K562 (cell line): ENCODE data around the gene RASIP1. TPM values are rescaled to one million over a fixed set of nuclear protein-coding genes. Genes with fewer than 3 reads are reported as not detected.

Source experiments
- ARNT ChIP-seq, 2 experiments: fragments of 450-650 bp; IDR thresholded peaks; 2 replicates each; pipeline ENCODE4 v1.6.1; 2016; ENCODE audit warnings: mild to moderate bottlenecking in 1 of 2
- BMI1 ChIP-seq: fragments of 150-350 bp; IDR thresholded peaks from 2 replicates; pipeline ENCODE4 v1.6.1; 2014; ENCODE audit warnings: low read length
- C11orf30 ChIP-seq: fragments of 450-650 bp; IDR thresholded peaks from 2 replicates; pipeline ENCODE4 v1.6.1; 2016; ENCODE audit warnings: low read depth, mild to moderate bottlenecking
- CBFA2T3 ChIP-seq: fragments of 450-650 bp; IDR thresholded peaks from 2 replicates; pipeline ENCODE4 v1.6.1; 2017
- CBX5 ChIP-seq: IDR thresholded peaks from 2 replicates; pipeline ENCODE4 v1.6.1; 2014; ENCODE audit warnings: low read depth, borderline replicate concordance
- CC2D1A ChIP-seq: fragments of 450-650 bp; IDR thresholded peaks from 2 replicates; pipeline ENCODE4 v1.6.1; 2017; ENCODE audit warnings: mild to moderate bottlenecking
- FOXK2 ChIP-seq, 2 experiments: fragments of 450-650 bp; IDR thresholded peaks in 1 of 2; conservative IDR thresholded peaks in 1 of 2; 2 replicates each; pipeline ENCODE4 v1.6.1; 2016; ENCODE audit warnings: low read depth in 2 of 2, mild to moderate bottlenecking in 1 of 2
- HDAC6 ChIP-seq: IDR thresholded peaks from 2 replicates; pipeline ENCODE4 v1.6.1; 2012; ENCODE audit warnings: low read depth, mild to moderate bottlenecking, control low read depth, inconsistent platforms, low read length, moderate library complexity
- POLR2G ChIP-seq: fragments of 200-400 bp; formaldehyde crosslinking; IDR thresholded peaks from 2 replicates; pipeline ENCODE4 v1.6.1; 2017; ENCODE audit warnings: low read depth, mild to moderate bottlenecking, antibody characterized with exemption, low read length, moderate library complexity
- TFAM ChIP-seq: fragments of 250-450 bp; sonication (Bioruptor Pico); conservative IDR thresholded peaks from 2 replicates; pipeline ENCODE4 v1.5.0; 2021; ENCODE audit warnings: mild to moderate bottlenecking, moderate library complexity
- ZEB2 ChIP-seq: fragments of 450-650 bp; IDR thresholded peaks from 2 replicates; pipeline ENCODE4 v1.6.1; 2016
- ZFPM2 ChIP-seq: fragments of 250-450 bp; sonication (Bioruptor Pico); IDR thresholded peaks from 2 replicates; pipeline ENCODE4 v1.5.1; 2022; ENCODE audit warnings: mild to moderate bottlenecking
- ZKSCAN1 ChIP-seq: fragments of 150-350 bp; IDR thresholded peaks from 2 replicates; pipeline ENCODE4 v1.6.1; 2016; ENCODE audit warnings: low read depth, low read length
- ZNF274 ChIP-seq: IDR thresholded peaks from 2 replicates; pipeline ENCODE4 v1.6.1; 2011; ENCODE audit warnings: low read depth, mild to moderate bottlenecking, low read length, moderate library complexity, borderline replicate concordance
- ZNF354B ChIP-seq: fragments of 250-450 bp; sonication (Bioruptor Pico); IDR thresholded peaks from 2 replicates; pipeline ENCODE4 v1.4.0; 2020
- ZNF586 ChIP-seq: fragments of 450-650 bp; formaldehyde crosslinking; conservative IDR thresholded peaks from 2 replicates; pipeline ENCODE4 v1.4.0; 2020; ENCODE audit warnings: mild to moderate bottlenecking, moderate library complexity
- ZNF76 ChIP-seq: fragments of 250-450 bp; sonication (Bioruptor Pico); IDR thresholded peaks from 2 replicates; pipeline ENCODE4 v1.4.0; 2020; ENCODE audit warnings: mild to moderate bottlenecking, moderate library complexity, borderline replicate concordance
- polyA plus RNA-seq, 8 experiments: library from polyadenylated mRNA; depleted of rRNA in 4 of 8; stranded (reverse) in 5 of 8; unstranded in 3 of 8; fragments of >200 nt; fragmentation: Nextera tagmentation in 2 of 8; fragmentation: Illumina TruSeq in 1 of 8; extraction: Ambion mirVana in 2 of 8; extraction: Trizol in 1 of 8; gene quantifications; 2 replicates each; pipeline versions ENCODE4 v1.2.1 to v1.2.3, GENCODE V29; 2011 to 2014; ENCODE audit warnings: inconsistent platforms in 1 of 8, missing spikeins in 1 of 8
- total RNA-seq, 7 experiments: library from RNA; depleted of rRNA in 6 of 7; stranded (reverse); fragments of >200 nt in 6 of 7; fragmentation: Illumina TruSeq in 2 of 7; extraction: Trizol in 2 of 7; gene quantifications; 2 replicates each; pipeline versions ENCODE4 v1.2.1 to v1.2.3, GENCODE V29; 2011 to 2021; ENCODE audit warnings: low replicate concordance in 1 of 7
- TF ChIP-seq, protein P1 (sequence below), 2 experiments: fragments of 450-650 bp in 1 of 2; IDR thresholded peaks; 2 replicates each; pipeline ENCODE4 v1.6.1; 2011 to 2017; ENCODE audit warnings: low read depth in 2 of 2, antibody characterized with exemption in 1 of 2, borderline replicate concordance in 1 of 2, low read length in 1 of 2, mild to moderate bottlenecking in 1 of 2, mixed read lengths in 1 of 2; ENCODE audit not compliant: control insufficient read depth in 1 of 2
- TF ChIP-seq, protein P2 (sequence below): fragments of 450-650 bp; IDR thresholded peaks from 2 replicates; pipeline ENCODE4 v1.6.1; 2018; ENCODE audit warnings: mild to moderate bottlenecking, low read depth; ENCODE audit not compliant: partially characterized antibody
- TF ChIP-seq, protein P3 (sequence below): fragments of 450-650 bp; formaldehyde crosslinking; IDR thresholded peaks from 2 replicates; pipeline ENCODE4 v1.4.0; 2020; ENCODE audit warnings: mild to moderate bottlenecking, moderate library complexity
- TF ChIP-seq, protein P4 (sequence below): fragments of 450-650 bp; formaldehyde crosslinking; IDR thresholded peaks from 2 replicates; pipeline ENCODE4 v1.4.0; 2022; ENCODE audit warnings: mild to moderate bottlenecking, moderate library complexity

RASIP1 gene
- total and polyA plus RNA-seq, 9 of the 15 experiments (the other 6 are each of a cell fraction or from before 2014, with no cell fraction given) = 0.20 to 4.7 (median 1.5) TPM

DNA sequence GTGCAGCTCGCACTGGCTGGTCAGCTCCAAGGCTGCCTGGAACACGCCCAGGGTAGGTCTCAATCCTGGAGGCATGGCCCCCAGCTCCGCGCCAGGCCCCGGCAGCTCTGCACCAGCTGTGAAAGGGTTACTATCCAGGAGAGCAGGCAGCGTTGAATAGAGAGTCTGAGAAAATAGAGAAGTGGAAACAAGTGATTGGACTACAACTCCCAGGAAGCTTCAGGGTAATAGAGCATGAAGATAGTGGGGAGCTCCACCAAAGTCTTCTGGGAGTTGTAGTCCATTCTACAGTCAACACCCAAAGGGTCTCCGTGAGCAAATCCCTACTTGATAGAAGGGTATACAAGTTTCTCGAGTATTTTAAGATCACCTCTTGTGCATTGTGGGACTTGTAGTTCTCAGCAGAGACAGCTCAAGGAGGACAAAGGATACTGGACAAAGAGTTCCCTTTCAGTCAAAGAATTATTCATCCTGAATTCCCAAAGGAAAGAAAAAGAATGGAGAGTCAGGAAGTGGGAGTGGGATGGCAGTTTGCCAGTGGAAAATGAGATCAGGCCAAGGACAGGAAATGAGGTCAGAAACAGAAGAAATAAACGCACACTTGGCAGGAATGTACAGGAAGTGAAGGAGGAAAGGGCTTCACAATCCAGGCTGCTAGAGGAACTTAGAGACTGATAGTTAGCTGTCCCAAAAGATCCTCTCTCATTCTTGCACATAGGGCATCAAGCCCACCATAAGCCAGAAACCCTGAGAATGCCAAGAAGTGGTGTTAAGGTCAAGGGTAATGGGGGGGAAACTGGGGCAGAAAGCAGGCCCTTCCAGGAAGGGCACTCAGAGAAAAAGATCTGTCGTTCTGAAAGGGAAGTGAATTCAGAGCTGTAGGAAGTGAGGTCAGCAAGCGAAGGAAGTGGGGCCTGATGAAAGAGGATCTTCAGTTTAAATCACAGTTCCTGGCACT, 15.3 kb downstream of the RASIP1 start (continued):
- TF ChIP-seq FOXK2 (conservative IDR thresholded peaks at IDR 0.05 in 1 of 2, IDR thresholded peaks at IDR 0.05 in 1 of 2; ENCODE audit: low read depth in 2 of 2) = peak; percentile 32 to 39; a peak in 1 of 4 replicates
- no peak for TF ChIP-seq POLR2G
- TF ChIP-seq TFAM = no peak
- no peak for TF ChIP-seq CC2D1A
- TF ChIP-seq CBX5 = no peak
- TF ChIP-seq ZKSCAN1 = no peak
- no peak for TF ChIP-seq ZEB2
- no peak for TF ChIP-seq BMI1
- TF ChIP-seq HDAC6 = no peak
- no peak for TF ChIP-seq CBFA2T3
- TF ChIP-seq, protein P1, sequence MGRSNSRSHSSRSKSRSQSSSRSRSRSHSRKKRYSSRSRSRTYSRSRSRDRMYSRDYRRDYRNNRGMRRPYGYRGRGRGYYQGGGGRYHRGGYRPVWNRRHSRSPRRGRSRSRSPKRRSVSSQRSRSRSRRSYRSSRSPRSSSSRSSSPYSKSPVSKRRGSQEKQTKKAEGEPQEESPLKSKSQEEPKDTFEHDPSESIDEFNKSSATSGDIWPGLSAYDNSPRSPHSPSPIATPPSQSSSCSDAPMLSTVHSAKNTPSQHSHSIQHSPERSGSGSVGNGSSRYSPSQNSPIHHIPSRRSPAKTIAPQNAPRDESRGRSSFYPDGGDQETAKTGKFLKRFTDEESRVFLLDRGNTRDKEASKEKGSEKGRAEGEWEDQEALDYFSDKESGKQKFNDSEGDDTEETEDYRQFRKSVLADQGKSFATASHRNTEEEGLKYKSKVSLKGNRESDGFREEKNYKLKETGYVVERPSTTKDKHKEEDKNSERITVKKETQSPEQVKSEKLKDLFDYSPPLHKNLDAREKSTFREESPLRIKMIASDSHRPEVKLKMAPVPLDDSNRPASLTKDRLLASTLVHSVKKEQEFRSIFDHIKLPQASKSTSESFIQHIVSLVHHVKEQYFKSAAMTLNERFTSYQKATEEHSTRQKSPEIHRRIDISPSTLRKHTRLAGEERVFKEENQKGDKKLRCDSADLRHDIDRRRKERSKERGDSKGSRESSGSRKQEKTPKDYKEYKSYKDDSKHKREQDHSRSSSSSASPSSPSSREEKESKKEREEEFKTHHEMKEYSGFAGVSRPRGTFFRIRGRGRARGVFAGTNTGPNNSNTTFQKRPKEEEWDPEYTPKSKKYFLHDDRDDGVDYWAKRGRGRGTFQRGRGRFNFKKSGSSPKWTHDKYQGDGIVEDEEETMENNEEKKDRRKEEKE (IDR thresholded peaks at IDR 0.05; ENCODE audit: borderline replicate concordance in 1 of 2, control insufficient read depth in 1 of 2, low read depth in 2 of 2, low read length in 1 of 2) = no peak
- TF ChIP-seq ZNF586 (CRISPR knock-in tag) = no peak
- TF ChIP-seq, protein P2, sequence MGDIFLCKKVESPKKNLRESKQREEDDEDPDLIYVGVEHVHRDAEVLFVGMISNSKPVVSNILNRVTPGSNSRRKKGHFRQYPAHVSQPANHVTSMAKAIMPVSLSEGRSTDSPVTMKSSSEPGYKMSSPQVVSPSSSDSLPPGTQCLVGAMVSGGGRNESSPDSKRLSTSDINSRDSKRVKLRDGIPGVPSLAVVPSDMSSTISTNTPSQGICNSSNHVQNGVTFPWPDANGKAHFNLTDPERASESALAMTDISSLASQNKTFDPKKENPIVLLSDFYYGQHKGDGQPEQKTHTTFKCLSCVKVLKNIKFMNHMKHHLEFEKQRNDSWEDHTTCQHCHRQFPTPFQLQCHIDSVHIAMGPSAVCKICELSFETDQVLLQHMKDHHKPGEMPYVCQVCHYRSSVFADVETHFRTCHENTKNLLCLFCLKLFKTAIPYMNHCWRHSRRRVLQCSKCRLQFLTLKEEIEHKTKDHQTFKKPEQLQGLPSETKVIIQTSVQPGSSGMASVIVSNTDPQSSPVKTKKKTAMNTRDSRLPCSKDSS = no peak
- TF ChIP-seq, protein P3, sequence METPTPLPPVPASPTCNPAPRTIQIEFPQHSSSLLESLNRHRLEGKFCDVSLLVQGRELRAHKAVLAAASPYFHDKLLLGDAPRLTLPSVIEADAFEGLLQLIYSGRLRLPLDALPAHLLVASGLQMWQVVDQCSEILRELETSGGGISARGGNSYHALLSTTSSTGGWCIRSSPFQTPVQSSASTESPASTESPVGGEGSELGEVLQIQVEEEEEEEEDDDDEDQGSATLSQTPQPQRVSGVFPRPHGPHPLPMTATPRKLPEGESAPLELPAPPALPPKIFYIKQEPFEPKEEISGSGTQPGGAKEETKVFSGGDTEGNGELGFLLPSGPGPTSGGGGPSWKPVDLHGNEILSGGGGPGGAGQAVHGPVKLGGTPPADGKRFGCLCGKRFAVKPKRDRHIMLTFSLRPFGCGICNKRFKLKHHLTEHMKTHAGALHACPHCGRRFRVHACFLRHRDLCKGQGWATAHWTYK (CRISPR knock-in tag) = no peak
- TF ChIP-seq ZNF354B (CRISPR knock-in tag) = 0 out of 2 replicates have a peak, but pooled peaks have one; percentile 21
- TF ChIP-seq C11orf30 = peak; percentile 71
- TF ChIP-seq ZNF76 (CRISPR knock-in tag) = no peak
- TF ChIP-seq, protein P4, sequence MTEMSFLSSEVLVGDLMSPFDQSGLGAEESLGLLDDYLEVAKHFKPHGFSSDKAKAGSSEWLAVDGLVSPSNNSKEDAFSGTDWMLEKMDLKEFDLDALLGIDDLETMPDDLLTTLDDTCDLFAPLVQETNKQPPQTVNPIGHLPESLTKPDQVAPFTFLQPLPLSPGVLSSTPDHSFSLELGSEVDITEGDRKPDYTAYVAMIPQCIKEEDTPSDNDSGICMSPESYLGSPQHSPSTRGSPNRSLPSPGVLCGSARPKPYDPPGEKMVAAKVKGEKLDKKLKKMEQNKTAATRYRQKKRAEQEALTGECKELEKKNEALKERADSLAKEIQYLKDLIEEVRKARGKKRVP (CRISPR knock-in tag) = no peak
- no peak for TF ChIP-seq ZNF274
- 0 out of 4 replicates have a peak, but pooled peaks of 1 of the 2 experiments have one; percentile 13 for TF ChIP-seq ARNT (IDR thresholded peaks at IDR 0.05)
- no peak for TF ChIP-seq ZFPM2 (CRISPR knock-in tag)
